Measurements from ENCODE around the gene TMC4.

TMC4 gene

GRCh38 chr19:54129617-54129996 lies 43.4 kb downstream of the TMC4 start:
- DNase-seq (ENCODE audit: low read depth): no peak

GRCh38 chr19:54128796-54129616 lies 44.0 kb downstream of the TMC4 start:
- DNase-seq (ENCODE audit: low read depth): no peak

DNA sequence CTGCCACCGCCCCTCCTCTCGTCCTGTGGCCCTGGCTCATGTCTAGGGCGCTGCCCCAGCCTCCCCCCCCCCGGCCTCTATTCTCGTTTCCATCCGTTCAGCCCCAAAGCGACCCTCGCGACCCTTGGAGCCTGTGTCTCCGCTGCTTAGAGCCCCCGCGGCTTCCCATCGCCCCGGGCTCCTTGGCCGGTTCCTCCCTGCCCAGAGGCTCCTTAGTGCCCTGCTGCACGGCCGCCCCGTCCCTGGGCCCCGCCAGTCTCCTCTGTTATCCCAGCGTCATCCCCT lies 44.6 kb downstream of the TMC4 start:
- no peak for DNase-seq (ENCODE audit: low read depth)

- DNase-seq (ENCODE audit: low read depth): no peak
These were observed 45.1 kb downstream of the TMC4 start for GRCh38 chr19:54127688-54128440.

DNA sequence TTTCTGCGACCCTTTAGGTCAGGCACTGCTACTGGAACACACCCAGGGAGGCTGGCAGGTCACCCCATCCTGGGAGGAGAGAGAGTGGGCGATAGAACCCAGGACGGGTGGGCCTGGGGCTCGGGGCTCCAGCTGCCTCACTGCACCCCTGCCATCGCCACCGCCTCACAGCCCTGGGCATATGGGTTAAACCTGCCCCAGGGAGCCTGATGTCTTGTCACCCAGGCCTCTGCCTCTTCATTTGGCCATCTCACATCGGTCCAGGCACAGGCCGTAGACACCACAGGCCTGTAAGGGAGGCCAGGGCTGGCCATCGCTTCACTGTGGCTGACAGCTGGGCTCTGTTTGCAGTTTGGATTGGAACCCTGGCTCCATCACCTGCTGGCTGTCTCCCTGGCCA lies 47.2 kb downstream of the TMC4 start:
- DNase-seq (ENCODE audit: low read depth): no peak

DNA sequence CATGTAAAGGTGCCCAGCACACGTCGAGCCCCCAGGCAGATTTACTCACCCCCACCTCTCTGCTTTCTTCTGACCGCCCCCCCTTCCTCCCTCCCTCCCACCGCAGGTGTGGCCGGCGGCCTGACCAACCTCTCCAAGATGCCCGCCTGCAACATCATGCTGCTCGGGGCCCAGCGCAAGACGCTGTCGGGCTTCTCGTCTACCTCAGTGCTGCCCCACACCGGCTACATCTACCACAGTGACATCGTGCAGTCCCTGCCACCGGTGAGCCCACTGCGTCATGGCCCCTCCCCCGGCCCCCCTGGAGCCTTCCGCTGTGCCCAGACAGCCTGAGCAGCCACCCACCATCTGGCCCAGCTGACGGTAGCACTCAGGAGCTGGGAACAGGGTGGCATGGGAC lies 48.6 kb downstream of the TMC4 start:
- no peak for DNase-seq (ENCODE audit: low read depth)

GRCh38 chr19:54123682-54124081 lies 49.3 kb downstream of the TMC4 start:
- no peak for DNase-seq (ENCODE audit: low read depth)

- no peak for DNase-seq (ENCODE audit: low read depth)
These were observed 51.7 kb downstream of the TMC4 start for GRCh38 chr19:54121259-54121658.

DNA sequence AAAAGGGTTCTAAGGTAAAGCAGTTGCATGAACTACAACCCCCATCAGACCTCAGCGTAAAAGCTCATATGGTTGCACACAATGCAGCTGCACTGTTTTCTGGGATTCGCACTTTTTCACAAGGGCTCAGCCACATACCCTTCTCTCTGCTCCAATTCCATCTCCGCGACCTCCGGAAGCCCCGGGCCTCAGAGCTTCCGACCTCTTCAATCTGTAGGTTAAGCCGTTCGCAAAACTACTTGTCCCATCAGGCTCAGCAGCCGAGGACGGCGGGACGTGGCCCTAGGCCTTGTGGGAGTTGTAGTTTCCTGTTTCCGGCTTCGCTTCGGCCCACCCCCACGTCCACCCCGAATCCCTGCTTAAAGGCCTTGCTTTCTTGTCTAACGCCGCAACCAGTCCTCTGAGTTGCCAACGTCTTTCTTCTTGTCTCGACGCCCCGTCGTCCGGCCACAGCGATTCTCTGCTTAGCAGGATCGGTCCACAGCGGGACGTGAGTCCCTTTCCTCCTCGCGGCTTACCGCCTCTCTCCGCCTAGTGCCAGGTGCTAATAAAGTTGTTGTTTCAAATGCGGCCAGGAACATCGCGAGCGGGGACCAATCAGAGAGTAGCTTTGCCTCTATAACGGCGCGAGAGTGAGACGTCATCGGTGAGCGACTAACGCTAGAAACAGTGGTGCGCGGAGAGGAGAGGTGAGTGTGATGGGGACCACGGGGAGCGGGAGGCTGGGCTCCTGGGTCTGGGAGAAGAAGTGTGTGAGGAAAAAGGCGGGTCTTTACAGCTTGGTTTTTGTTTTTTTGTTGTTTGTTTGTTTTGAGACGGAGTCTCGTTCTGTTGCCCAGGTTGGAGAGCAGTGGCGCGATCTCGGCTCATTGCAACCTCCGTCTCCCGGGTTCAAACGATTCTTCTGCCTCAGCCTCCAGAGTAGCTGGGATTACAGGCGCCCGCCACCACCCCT lies 57.6 kb downstream of the TMC4 start, which contains the start of the genes PRPF31 and TFPT:
Gene PRPF31, plus strand, starts transcription at position 646 of the 955 bp plus-strand sequence. CDS start 2,525 bp downstream, outside the sequence.
Gene TFPT, minus strand, starts transcription at position 549 of the 955 bp plus-strand sequence. Its CDS starts 388 bp downstream, at position 161.
- DNase-seq (ENCODE audit: low read depth): peak; percentile 92

DNA sequence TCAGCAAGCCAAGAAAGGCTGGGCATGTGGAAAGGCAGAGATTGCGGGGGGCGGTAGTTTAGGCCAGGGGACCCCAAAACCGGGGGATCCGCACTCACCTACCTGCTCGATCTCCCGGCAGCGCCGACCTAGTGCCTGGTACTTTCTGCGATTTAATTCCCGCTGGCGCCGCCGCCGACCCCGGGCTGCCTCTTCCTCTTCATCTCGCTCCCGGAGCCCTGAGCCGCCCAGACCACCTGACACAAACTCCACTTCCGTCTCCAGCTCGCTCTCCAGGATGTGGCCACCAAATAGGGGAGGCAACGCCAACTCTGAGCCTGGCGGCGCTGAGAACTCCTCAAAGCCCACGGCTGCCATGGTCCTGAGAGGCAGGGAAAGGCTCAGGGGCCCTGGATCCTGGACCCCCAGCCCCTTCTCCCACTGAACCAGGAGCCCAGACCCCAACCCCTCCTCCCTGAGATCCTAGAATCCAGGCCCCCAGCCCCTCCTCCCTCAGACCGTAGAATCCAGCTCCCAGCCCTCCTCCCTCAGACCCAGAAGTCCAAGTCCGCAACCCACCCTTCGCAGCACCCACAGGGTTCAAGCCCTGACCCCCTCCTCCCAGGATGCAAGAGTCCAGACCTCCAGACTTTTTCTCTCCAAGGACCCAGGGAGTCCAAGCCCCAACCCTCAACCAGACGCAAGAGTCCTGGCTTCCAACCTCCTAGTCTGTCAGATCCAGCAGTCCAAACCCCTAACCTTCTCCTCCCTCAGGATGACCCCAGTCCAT lies 58.4 kb downstream of the TMC4 start:
- peak; percentile 41 for DNase-seq (ENCODE audit: low read depth)

All from T-helper 22 cell (primary cell).